ENCODE results near the gene TET2. TPM values are rescaled to one million over a fixed set of nuclear protein-coding genes. Genes with fewer than 3 reads are reported as not detected.
A peak's percentile ranks its signal among the peaks of the same experiment; 100 is the strongest.

TET2 gene
- total and polyA plus RNA-seq, 2 of the 4 experiments (the other 2 are of a cell fraction): 5.6 to 25.3 TPM

DNA sequence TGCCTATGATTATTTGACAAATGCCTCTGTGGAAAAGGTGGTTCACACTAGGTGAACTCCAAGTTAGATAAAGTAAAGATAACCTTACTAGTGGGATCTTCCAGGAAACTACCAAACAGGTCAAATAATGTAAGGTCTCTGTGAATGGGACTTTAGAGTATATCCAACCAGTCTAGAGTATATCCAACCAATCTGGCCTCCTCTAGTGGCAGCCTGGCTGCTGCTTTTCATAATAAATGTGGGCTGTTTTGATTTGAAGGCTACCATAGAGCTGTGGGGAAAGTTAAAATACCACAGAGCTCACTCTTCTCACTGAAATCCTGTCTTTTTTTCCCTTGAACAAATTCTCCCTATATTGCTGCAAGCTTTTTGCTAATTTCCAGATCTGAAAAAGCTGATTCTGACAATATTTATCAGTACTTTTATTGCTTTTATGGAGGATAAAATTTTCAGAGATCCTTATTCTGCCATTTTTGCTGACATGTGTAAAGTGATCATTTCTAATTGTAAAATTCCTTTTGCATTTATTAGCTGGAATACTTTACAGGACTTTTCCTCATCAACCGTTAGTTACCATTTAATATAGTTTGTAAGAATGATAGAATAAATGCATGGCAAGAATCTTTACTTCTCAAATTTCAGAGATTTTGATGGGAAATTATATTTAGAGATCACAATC, 111.3 kb downstream of the TET2 start:
- no peaks in the 10 kb centered on the region for H4K20me1 ChIP-seq (ENCODE audit: insufficient read depth, low read length)
- BruUV-seq (replicated peaks): no TSS peak
- no peaks in the 10 kb centered on the region for H3K9me1 ChIP-seq (ENCODE audit: insufficient read depth, low read length)
- H3K14ac ChIP-seq (replicated peaks; ENCODE audit: low read depth, low read length): no peak overlapping the region
- H3K27ac ChIP-seq (ENCODE audit: insufficient read depth, low read length): no peak overlapping the region
- DNase-seq (no peak), ATAC-seq (ENCODE audit: low read depth) (no peak)
- H4K91ac ChIP-seq (ENCODE audit: insufficient read depth, low read depth, low read length): no peak overlapping the region
- no peaks in the 10 kb centered on the region for H3K27me3 ChIP-seq (ENCODE audit: control insufficient read depth, insufficient read depth, low read length)
- no peak overlapping the region for H4K5ac ChIP-seq (ENCODE audit: low read depth, low read length)
- H3K79me1 ChIP-seq (ENCODE audit: low read depth in 1 of 2, low read length in 2 of 2): no peaks in the 10 kb centered on the region
- H2BK5ac ChIP-seq (ENCODE audit: low read depth, low read length, poor library complexity, severe bottlenecking): no peak overlapping the region
- H2BK120ac ChIP-seq (ENCODE audit: low read depth, low read length): no peak overlapping the region
- no peak overlapping the region for H3K18ac ChIP-seq (ENCODE audit: low read depth, low read length)
- H2BK20ac ChIP-seq (ENCODE audit: low read depth, low read length): no peak overlapping the region
- H3K4ac ChIP-seq (ENCODE audit: low read depth, low read length): no peak overlapping the region
- dilution Hi-C loops (cut with HindIII; ENCODE audit: low sequenced_read_pairs, unreplicated experiment) (no loop called here), intact Hi-C loops (cut with micrococcal nuclease) (no loop called here), in situ Hi-C loops (cut with MboI; ENCODE audit: low sequenced_read_pairs) (no loop called here)
- no peak overlapping the region for H3K23ac ChIP-seq (ENCODE audit: low read depth, low read length)
- no peak overlapping the region for H3K56ac ChIP-seq (ENCODE audit: extremely low read depth, insufficient read depth, low read length)
- no peak overlapping the region for H3K4me2 ChIP-seq (ENCODE audit: low read depth, low read length)
- TF ChIP-seq RCOR1 (IDR thresholded peaks at IDR 0.05; ENCODE audit: insufficient replicate concordance, low read length): no peak
- TF ChIP-seq, protein P1, sequence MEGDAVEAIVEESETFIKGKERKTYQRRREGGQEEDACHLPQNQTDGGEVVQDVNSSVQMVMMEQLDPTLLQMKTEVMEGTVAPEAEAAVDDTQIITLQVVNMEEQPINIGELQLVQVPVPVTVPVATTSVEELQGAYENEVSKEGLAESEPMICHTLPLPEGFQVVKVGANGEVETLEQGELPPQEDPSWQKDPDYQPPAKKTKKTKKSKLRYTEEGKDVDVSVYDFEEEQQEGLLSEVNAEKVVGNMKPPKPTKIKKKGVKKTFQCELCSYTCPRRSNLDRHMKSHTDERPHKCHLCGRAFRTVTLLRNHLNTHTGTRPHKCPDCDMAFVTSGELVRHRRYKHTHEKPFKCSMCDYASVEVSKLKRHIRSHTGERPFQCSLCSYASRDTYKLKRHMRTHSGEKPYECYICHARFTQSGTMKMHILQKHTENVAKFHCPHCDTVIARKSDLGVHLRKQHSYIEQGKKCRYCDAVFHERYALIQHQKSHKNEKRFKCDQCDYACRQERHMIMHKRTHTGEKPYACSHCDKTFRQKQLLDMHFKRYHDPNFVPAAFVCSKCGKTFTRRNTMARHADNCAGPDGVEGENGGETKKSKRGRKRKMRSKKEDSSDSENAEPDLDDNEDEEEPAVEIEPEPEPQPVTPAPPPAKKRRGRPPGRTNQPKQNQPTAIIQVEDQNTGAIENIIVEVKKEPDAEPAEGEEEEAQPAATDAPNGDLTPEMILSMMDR (conservative IDR thresholded peaks at IDR 0.05; ENCODE audit: low read depth, low read length): 0 out of 2 replicates have a peak, but pooled peaks have one; percentile 3
- TF ChIP-seq MXI1 (IDR thresholded peaks at IDR 0.05; ENCODE audit: borderline replicate concordance, low read depth, low read length): no peak
- no peak for TF ChIP-seq BHLHE40 (IDR thresholded peaks at IDR 0.05; ENCODE audit: low read depth, low read length)
- TF ChIP-seq RFX5 (IDR thresholded peaks at IDR 0.05; ENCODE audit: low read depth, low read length): no peak
- TF ChIP-seq, protein P2, sequence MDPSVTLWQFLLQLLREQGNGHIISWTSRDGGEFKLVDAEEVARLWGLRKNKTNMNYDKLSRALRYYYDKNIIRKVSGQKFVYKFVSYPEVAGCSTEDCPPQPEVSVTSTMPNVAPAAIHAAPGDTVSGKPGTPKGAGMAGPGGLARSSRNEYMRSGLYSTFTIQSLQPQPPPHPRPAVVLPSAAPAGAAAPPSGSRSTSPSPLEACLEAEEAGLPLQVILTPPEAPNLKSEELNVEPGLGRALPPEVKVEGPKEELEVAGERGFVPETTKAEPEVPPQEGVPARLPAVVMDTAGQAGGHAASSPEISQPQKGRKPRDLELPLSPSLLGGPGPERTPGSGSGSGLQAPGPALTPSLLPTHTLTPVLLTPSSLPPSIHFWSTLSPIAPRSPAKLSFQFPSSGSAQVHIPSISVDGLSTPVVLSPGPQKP (IDR thresholded peaks at IDR 0.05; ENCODE audit: borderline replicate concordance, low read depth, low read length): no peak
- TF ChIP-seq FOS (IDR thresholded peaks at IDR 0.05; ENCODE audit: low read depth, low read length): no peak
- ChIA-PET CTCF (interaction anchor here (0.7 kb wide), 1 partner anchor 217 kb away, joined by 4 read pairs; no protein-coding TSS in a partner anchor), POLR2A (ENCODE audit: unreplicated experiment) (no interaction called here)
- no peak overlapping the region for H3K4me3 ChIP-seq (ENCODE audit: insufficient read depth, low read depth, low read length)
- WGBS, 2 experiments (ENCODE audit: extremely low coverage in 2 of 2, insufficient read length in 1 of 2): no CpG with 5 or more reads among the region's 1 CpG
- no peak overlapping the region for H3K9ac ChIP-seq (ENCODE audit: low read depth, low read length)
- no peaks in the 10 kb centered on the region for H3K4me1 ChIP-seq (ENCODE audit: control insufficient read depth, insufficient read depth, low read length)
- H4K8ac ChIP-seq (ENCODE audit: low read depth in 2 of 2, low read length in 2 of 2): no peak overlapping the region
- no peak overlapping the region for H2AFZ ChIP-seq (replicated peaks; ENCODE audit: low read length, poor library complexity)
- H3K9me3 ChIP-seq (ENCODE audit: control insufficient read depth, insufficient read depth, low read length): no peaks in the 10 kb centered on the region
- H2AK5ac ChIP-seq (ENCODE audit: low read depth, low read length): no peak overlapping the region
- H2AK9ac ChIP-seq (replicated peaks; ENCODE audit: low read depth, low read length, poor library complexity): no peak overlapping the region
- no peak overlapping the region for H2BK15ac ChIP-seq (ENCODE audit: low read depth, low read length)
- H3K36me3 ChIP-seq (ENCODE audit: control insufficient read depth, insufficient read depth, low read length): peaks cover 4% of the 10 kb centered on the region
